ENCODE results near the gene RTP5. TPM values are rescaled to one million over a fixed set of nuclear protein-coding genes. Genes with fewer than 3 reads are reported as not detected.
"Not testable (repeated sequence)": the region's sequence is repeated elsewhere in the genome, so short reads cannot be mapped to it uniquely, and the experiment has no call there.

The RTP5 gene
- total RNA-seq, 4 donors from 2014 or later = 0.96 TPM; not detected in 3

DNA sequence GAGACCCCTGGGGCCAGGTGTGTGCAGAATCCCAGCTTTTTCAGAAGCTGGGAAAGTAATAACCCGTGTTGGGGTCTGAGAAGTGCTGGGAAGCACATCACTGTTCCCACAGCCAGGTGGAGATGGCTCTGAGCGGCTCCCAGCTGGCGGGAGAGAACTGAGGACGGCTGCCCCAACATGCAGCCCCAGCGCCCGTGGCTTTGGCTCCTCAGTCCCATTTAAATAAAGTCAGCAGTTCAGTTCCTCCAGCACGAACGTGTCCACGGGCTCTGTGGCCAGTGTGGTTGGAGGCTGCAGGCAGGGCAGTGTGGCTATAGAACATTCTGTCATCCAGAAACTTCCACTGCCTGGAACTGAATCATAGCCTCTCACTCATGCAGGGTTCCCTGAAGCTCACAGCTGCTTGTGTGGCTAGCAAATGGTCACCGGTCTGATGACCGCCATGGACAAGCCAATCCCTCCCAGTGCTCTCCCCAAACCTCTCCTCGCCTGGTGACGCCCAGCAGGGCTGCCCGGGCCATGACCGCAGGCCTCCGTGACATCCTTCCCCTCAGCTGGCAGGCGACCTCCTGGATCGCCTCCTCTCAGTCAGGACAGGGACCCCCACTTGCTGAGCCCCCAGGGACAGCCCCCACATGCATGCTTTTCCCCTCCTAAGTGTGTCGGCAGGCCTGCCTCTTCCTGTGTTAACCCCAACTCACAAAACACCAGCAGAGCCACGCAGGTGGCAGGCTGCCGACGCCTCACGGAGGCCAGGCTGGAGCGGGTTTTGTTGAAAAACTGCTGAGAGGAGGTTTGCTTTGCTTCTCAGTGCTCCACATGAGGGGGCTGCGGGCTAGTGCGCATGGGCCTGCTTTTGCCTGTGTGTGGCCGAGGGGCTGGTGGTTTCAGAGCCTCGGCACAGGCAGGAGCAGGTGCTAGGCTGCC, 1.3 kb downstream of the RTP5 start:
- ATAC-seq (ENCODE audit: low FRiP score) (no peak), DNase-seq (ENCODE audit: low spot score) (no peak)
- TF ChIP-seq, protein P1, sequence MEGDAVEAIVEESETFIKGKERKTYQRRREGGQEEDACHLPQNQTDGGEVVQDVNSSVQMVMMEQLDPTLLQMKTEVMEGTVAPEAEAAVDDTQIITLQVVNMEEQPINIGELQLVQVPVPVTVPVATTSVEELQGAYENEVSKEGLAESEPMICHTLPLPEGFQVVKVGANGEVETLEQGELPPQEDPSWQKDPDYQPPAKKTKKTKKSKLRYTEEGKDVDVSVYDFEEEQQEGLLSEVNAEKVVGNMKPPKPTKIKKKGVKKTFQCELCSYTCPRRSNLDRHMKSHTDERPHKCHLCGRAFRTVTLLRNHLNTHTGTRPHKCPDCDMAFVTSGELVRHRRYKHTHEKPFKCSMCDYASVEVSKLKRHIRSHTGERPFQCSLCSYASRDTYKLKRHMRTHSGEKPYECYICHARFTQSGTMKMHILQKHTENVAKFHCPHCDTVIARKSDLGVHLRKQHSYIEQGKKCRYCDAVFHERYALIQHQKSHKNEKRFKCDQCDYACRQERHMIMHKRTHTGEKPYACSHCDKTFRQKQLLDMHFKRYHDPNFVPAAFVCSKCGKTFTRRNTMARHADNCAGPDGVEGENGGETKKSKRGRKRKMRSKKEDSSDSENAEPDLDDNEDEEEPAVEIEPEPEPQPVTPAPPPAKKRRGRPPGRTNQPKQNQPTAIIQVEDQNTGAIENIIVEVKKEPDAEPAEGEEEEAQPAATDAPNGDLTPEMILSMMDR (IDR thresholded peaks at IDR 0.05) = no peak

DNA sequence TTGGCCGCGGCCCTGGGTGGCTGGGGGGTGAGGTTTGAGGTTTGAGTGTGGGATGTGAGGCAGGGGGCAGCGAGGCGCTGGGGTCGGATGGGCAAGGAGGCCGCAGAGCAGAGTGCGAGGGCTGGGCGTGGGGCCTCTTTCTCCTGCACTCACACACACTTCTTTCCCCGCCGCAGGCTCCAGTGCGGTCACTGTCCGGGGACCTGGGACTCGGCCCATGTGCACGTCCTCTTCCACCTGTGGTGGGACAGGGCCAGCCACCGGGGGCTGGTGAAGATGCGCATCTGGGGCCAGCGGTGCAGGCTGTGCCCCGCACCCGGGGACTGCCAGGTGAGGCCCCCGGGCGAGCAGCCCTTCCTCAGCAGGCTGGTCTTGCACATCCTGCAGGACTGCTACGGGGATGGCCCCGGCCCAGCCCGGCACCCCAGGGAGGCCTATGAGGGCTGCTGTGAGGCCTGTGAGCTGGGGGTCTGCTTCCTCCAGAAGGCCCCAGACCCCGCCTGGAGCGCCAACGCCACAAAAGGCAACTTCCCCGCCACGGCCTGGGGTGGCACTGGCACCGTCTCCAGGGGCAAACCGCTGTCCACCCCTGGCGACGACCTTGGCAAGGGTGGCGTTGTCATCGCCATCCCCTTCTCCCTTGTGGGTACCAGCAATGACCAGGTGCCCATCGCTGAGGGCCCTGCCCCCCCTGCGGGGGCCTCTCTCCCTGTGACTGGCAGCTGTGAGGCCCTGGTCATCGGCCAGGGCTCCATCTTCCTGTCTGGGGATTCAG, 2.2 kb downstream of the RTP5 start:
- ATAC-seq (ENCODE audit: low FRiP score) = no peak
- DNase-seq (ENCODE audit: low spot score) = no peak
- TF ChIP-seq, protein P1 (IDR thresholded peaks at IDR 0.05) = no peak

DNA sequence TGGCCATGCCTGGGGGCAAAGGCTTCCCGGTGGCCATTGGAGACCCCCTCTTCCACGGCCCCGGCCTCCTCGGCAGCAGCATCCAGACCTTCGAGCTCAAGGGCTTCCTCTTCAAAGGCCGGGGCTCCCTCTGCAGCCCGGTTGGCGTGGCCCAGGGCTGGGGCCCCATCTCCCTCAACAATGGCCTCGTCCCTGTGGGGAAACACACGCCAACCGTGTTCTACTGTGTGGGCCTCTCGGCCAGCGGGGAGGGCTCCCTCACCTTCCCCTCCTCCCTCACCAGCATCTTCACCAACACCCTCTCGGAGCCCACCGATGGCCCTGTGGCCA, 2.7 kb downstream of the RTP5 start:
- DNase-seq (ENCODE audit: low spot score) (no peak), ATAC-seq (ENCODE audit: low FRiP score) (no peak)
- TF ChIP-seq, protein P1 (IDR thresholded peaks at IDR 0.05) = no peak

DNA sequence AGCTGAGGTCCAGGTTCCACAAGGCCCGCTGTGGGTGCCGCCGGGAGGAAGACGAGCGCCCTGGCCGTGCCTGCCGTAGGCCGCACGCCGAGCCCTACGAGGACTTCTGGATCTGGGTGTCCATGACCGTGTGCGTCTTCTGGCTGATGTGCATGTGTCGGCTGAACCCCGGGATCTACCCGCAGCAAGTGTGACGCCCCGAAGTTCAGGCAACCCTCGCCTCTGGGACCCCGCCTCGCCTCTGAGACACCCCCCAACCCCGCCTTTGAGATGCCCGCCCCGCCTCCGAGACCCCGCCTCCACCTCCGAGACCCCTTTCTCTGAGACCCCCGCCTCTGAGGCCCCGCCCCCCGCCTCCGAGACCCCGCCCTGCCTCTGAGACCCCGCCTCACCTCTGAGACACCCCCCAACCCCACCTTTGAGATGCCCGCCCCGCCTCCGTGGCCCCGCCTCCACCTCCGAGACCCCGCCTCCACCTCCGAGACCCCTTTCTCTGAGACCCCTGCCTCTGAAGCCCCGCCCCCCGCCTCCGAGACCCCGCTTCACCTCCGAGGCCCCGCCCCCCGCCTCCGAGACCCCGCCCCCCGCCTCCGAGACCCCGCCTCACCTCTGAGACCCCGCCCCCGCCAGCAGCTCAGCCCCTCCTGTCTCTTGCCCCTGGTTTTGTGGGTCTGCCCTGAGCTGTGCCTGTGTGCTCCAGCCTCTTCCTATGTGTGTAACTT, 3.7 kb downstream of the RTP5 start:
- TF ChIP-seq, protein P1 (IDR thresholded peaks at IDR 0.05) = no peak
- no peak for DNase-seq (ENCODE audit: low spot score)
- no peak for ATAC-seq (ENCODE audit: low FRiP score)

DNA sequence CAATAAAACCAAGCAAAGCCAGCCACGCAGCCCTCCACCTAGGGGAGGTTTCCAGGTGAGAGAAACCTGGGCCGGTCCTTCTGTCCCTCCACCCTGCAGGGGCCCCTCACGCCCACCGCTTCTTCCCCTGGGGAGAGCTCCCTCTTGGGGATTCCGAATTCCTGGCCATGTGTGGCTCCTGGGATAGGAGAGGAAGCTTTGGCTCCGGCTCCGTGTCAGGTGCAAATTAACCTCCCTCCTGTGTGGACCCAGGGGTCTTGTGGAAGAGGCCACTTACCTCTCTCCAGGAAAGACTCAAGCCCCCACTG, 4.2 kb downstream of the RTP5 start:
- TF ChIP-seq, protein P1 (IDR thresholded peaks at IDR 0.05) = no peak
- ATAC-seq (ENCODE audit: low FRiP score) = no peak
- DNase-seq (ENCODE audit: low spot score) = no peak

DNA sequence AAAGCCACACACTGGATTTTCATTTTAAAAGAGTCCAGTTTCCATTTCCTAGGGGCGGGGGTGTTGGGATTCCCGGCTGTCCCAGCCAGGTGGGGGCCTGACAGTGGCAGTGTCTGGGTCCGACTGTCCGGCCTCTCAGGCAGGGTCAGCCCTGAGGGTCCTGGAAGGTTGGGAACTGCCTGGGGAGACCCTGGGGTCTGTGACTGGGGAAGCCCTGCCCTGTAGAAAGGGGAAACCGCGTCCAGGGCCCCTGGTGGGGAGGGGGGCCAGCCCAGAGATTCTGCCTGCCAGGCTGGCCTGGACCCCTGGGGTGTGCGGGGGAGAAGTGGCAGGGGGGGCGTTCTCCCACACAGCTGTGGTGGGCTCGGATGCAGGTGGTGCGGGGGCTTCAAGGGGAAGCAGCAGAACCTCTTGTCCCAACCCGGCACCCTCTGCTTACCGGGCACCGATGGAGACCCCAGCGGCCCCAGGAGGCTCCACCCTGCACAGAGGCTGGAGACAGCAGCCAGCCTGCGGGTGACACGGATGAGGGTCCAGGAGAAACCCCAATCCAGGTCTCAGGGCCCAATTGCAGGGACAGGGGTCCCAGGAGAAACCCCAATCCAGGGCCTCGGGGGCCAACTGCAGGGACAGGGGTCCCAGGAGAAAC, 4.9 kb downstream of the RTP5 start:
- DNase-seq (ENCODE audit: low spot score) = no peak
- ATAC-seq (ENCODE audit: low FRiP score) = no peak
- TF ChIP-seq, protein P1 (IDR thresholded peaks at IDR 0.05) = no peak

DNA sequence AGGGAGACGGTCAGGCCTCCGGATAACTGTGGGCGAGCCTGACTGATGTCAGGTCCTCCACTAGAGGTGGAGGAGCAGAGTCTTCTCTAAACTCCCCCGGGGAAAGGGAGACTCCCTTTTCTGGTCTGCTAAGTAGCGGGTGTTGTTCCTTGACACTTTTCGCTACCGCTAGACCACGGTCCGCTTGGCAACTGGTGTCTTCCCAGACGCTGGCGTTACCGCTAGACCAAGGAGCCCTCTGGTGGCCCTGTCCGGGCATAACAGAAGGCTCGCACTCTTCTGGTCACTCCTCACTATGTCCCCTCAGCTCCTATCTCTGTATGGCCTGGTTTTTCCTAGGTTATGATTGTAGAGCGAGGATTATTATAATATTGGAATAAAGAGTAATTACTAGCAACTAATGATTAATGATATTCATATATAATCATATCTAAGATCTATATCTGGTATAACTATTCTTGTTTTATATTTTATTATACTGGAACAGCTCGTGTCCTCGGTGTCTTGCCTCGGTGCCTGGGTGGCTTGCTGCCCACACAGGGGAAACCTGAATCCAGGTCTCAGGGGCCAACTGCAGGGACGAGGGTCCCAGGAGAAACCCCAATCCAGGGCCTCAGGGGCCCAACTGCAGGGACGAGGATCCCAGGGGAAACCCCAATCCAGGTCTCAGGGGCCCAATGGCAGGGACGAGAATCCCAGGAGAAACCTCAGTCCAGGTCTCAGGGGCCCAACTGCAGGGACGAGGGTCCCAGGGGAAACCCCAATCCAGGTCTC, 6.4 kb downstream of the RTP5 start:
- not testable (repeated sequence) for ATAC-seq (ENCODE audit: low FRiP score); DNase-seq (ENCODE audit: low spot score)

Data from omental fat pad (tissue), 4 donors.